ENCODE measurements around the gene SH3BGR.
"Not testable (repeated sequence)": the region's sequence is repeated elsewhere in the genome, so short reads cannot be mapped to it uniquely, and the experiment has no call there.

The SH3BGR gene

DNA sequence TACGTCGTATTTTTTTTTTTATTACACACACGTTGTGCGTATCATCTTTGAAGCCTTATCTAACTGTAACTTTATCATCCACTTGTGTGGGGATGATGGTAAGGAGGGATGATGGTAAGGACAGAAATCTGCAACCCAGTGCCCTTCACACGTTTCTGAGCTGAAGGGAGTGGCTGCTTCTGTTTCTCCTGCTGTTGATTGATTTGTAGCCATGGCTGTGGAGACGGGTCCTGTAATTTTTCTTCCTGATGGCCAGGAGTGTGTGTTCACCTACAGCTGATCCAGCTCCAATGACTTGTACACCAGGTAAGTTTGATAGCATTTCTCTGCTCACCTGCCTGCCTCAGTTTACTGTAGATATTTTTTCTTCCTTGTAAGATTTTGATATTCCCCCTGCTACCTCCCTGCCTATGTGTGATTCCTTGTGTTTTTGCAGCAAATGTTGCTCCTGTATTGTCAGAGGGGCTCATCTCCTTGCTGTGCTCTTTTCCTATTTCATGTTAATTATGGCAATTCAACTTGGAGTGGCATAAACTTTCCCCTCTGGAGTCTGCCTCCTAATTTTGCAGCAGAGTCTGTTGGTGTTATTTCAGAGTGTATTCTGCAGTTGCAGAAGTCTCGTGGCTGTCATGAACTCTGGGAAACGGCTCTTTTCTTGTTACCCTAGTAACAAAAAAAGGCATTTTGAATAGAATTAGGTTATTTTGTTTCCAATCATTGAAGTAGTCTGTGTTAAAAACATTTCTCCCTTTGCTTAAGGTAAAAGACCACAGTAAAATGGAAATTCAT, 64.1 kb downstream of the SH3BGR start:
- no peak for DNase-seq (ENCODE audit: low read depth)

DNA sequence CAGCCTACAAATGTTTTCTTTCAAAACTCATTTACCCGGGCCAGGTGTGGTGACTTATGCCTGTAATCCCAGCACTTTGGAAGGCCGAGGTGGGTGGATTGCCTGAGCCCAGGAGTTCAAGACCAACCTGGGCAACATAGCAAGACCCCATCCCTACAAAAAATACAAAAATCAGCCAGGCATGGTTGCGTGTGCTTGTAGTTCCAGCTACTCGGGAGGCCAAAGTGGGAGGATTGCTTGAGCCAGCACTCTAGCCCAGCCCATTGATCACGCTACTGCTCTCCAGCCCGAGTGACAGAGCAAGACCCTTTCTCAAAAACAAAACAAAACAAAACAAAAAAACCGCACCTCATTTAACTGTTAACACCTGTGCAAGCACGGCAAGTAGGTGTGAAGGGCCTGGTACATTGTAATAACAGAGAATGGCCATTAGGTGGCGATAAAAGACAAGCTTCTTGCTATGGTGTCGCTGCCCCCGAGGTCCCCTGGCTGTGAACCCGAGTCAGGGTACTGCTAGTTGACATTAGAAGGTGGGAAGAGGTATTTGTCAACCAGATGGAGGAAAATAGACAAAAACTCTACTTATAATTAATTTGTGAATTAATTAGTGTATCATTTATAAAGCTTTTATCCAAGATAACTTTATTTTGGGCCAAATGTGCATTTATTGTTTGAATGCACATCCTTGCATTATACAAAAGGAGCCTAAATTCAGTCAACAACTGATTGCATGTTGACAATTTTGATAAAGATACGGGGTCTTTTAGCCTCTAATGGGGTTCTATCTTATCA, 66.5 kb downstream of the SH3BGR start:
- peak; percentile 6 for DNase-seq (ENCODE audit: low read depth)

DNA sequence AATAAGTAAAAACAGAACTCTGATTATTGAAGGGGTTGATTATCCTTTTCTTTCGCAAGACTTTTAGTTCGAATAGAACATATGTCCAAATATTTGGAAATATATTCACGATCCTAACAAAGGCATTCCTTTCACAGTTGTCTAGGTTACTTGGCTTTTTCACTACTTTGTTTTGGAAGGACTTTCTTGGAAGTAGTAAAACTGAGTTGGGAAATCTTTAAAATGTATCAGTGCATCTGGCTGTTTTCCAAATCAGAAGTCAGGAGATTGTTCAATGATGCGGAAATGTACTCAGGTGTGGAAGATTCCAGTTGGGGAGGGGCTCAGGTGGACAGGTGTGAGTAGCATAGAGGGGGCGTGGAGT, 67.1 kb downstream of the SH3BGR start:
- no peak for DNase-seq (ENCODE audit: low read depth)

DNA sequence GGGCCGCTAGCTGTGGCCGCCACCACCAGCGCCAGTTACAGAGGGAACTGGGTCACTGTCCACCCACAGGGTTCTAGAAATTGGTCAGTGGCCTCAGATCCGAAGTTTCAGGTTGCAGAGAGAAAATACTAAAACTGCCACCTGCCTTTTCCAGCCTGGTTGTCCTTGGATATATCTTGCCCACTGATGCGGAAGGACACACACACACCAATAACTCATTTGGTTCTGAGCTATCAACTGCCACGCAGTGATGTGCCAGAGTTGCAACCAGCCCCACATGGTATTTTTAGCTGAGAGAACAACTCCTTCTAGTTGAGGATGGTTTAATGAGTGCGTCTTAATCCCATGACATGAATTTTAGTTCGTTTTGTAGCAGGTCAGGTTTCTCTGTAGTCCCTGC, 68.1 kb downstream of the SH3BGR start:
- DNase-seq (ENCODE audit: low read depth): no peak

DNA sequence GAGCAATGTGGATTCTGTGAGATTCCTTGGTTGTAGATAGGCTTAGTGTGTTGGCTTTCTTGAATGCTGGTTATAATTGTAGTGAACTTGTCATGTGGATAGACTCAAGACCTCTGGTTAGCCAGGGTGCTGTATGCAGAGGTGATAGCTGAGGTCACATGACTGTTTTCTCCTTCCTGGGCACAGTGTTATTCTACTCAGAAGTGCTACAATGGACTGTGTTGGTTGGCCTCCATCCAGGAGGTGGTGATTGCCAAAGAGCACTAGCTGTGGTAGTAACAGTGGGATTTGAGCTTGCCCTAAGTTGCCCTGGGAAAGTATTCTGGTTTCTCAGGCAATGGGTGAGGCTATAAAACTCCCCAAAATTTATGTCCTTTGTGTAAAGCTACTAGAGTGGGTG, 71.6 kb downstream of the SH3BGR start:
- no peak for DNase-seq (ENCODE audit: low read depth)

DNA sequence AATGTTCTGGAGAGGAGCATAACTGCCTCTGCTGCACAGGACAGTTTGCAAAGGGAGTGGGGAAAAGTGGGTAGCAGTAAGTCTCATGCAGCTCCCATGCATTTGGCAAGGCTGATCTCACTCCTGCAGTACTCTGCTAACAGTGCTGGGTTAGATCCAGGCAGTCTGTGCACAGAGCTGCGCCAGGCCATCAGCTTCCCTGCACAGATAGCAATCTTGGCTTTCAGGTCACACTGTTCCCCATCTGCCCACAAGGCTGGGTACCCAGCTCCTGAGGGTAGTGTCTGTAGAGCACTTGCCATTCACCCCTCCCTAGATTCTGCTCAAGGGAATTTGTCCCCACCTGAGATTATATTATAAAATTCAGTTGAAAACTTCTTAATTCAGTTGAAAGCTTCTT, 72.1 kb downstream of the SH3BGR start:
- no peak for DNase-seq (ENCODE audit: low read depth)

DNA sequence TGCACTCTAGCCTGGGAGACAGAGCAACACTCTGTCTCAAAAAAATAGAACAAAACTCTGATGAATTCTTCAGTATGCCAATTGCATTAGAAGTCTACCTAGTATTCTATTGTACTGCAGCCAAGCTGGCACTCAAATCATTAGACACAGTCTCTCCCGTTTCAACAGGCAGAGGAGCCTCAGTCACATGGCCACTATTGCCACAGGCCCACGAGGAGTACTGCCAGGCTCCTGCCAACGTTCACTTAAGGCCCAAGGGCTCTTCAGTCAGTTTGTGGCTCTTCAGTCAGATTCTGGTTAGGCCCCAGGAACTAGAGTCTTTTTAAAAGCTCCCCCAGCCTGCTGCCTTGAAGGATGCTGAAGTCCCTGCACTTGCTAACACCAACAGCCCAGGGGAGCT, 73.4 kb downstream of the SH3BGR start:
- no peak for DNase-seq (ENCODE audit: low read depth)

DNA sequence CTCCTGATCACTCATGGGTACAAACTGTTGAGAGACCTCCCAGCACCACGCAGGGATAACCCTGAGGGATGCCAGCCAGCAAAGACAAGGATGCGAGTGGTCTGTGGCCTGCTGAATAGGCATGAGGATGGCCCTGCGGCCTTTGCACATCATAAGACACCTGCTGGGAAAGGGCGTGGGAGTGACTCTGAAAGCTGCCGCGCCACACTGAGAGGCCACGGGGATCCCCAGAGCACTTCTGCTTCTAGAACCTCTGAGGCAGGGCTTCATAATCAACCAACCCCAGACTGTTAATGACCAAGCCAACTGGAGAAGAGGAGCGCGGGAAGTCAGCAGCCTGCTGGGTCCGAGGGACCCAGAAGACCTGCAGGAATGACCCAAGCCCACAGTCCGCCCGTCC, 73.8 kb downstream of the SH3BGR start:
- no peak for DNase-seq (ENCODE audit: low read depth)

DNA sequence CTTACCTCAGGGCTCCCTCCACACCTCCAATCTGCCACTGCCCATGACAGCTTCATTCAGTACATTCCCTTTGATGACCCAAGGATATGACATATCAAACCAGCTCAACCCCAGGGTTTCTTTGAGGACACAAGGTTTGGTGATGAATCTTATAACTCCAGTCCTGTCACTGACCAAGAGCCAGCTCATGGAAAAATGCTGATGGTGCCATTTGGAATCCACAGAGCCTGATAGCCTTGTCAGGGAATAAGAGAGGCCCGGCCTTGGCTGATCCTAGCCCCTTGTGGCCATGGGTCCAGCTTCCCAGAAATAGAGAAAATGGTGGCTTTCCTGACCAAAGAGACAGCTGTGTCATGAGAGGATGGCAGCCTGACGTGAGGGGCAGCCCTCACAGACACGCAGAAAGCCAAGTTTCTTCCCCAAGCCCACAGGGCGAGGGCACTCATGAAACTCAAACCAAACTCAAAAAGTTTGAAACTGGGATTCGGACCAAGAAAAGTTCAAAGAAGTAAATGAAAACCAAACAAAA, 75.4 kb downstream of the SH3BGR start:
- DNase-seq (ENCODE audit: low read depth): no peak

DNA sequence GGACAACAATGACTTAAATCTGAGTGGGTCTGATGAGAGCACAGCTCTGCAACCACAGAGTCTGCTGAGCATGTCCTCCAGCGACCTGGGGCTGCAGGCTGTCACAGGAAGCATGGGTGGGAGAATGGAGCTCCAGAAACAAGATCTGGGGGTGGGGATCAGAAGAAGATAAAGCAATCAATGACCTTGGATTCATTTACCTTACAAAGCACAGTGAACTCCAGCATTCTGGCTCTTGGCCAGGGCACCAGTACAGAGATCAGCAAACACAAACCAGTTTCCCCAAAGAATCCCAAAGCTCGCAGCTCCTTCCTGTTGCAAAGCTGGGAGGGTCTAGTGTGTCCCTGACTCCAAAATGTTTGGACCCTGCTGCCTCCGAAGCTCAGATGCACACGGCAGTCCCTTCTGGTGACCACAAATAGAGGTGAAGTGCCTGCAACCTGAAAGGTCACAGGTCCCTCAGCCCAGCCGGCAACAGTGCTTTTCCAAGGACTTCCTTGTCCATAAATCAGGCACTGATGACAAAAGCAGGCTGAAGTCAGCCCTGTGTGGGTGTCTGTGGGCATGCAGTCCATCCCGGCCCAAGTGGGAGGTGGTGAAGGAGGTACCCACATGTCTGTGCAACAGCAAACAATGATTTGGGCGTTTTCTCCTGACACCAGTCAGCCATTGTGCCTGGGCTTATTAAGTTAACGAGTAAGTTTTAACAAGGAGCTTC, 76.1 kb downstream of the SH3BGR start:
- DNase-seq (ENCODE audit: low read depth): no peak

DNA sequence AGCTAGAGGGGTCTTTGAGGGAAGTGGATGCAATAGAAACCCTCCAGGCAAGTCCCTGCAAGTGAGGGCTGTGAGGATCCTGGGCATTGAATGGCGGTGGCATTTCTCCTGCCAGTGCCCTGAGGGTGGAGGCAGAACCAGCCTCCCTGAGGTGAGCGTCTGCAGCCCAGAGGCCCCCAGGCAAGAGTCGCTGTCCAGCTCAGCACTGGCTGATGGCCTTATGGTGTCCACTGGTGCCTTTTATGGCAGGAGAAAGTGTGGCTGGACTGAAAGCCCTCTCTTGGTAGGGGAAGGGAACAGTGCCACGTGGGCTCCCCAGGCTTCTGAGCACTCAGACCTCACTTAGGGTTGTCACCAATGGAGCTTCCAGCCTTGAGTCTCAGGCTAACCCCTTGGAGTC, 77.3 kb downstream of the SH3BGR start:
- DNase-seq (ENCODE audit: low read depth): no peak

DNA sequence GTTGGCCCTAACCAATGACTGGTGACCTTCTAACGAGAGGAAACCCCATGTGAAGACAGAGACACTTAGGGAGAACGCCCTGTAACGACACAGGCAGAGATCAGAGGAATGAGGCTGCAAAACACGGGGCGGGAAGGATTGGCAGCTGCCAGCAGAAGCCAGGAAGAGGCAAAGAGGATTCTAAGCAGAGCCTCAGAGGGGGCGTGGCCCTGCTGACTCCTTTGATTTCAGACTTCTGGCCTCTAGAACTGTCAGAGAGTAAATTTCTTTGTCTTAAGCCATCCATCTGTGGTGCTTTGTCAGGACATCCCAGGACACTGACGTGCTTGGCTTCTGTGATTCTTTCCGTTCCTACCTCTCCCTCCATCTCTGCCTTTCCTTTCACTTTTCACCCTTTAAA, 79.3 kb downstream of the SH3BGR start:
- DNase-seq (ENCODE audit: low read depth): no peak

DNA sequence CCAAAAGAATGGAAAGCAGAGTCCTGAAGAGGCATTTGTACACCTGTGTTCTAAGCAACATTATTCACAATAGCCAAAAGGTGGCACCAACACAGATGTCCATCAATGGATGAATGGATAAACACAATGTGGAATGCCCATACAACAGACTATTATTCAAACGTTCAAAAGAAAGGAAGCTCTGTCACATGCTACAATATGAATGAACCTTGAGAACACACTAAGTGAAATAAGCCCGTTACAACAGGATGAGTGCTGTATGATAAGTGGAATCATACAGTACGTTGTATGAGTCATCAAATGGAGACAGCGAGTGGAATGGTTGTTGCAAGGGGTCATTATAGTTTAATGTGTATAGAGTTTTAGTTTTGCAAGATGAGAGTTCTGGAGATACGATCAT, 80.1 kb downstream of the SH3BGR start:
- no peak for DNase-seq (ENCODE audit: low read depth)

DNA sequence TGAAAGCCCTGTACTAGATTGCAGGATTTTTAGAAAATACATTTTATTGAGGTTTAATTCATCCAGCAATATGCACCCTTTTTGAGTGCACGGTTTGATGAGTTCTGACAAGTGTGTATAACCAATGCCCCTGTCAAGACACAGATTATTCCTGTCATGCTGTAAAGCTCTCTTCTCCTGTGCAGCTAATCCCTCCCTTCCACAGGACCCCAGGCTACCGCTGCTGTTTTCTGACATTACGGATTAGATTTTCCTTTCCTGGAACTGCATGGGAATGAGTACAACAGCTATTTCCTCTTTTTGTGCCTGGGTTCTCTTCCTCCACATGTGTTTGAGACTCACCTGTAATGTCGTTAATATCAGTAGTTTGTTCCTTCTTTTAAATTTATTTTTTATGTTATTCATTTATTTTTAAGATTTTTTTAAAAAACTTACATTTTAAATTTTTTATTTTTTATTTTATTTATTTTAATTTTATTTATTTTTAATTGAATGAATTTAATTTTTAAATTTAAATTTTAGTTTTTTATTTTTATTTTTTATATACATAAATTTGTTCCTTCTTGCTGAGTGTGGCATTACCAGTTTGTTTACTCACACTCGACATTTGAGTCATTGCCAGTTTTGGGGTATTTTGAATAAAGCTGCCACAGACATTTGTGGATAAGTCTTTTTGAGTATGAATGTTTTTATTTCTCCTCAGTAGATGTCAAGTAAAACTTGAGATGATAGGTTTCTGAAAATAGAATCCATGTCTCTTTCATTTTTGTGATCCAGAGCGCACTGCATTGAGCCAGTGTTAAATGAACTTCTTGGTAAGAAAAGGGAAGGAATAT, 82.0 kb downstream of the SH3BGR start:
- DNase-seq (ENCODE audit: low read depth): no peak

DNA sequence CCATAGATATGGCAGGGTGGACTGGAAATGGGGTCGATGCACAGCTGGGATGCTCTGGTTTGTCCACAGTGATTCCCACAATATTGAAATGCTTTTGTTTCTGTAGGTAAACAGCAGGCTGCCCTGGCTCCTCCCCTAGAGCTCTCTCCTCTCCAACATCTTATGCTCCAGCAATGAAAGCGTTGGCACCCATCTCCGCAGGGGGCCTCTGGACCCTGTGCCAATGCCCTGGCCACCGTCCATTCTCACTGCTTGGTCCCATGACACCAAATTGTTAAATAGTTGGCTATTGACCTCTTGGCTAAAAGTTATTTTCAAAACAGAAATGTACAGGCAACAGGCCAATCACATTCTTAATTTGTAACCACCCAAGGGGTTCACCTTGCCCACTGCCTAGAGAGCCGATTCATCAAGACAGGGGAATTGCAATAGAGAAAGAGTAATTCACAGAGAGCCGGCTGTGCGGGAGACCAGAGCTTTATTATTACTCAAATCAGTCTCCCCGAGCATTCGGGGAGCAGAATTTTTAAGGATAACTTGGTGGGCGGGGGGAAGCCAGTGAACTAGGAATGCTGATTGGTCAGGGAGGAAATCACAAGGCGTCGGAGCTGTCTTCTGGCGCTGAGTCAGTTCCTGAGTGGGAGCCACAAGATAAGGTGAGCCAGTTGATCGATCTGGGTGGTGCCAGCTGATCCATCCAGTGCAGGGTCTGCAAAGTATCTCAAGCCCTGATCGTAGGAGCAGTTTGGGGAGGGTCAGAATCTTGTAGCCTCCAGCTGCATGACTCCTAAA, 84.1 kb downstream of the SH3BGR start:
- DNase-seq (ENCODE audit: low read depth): no peak

DNA sequence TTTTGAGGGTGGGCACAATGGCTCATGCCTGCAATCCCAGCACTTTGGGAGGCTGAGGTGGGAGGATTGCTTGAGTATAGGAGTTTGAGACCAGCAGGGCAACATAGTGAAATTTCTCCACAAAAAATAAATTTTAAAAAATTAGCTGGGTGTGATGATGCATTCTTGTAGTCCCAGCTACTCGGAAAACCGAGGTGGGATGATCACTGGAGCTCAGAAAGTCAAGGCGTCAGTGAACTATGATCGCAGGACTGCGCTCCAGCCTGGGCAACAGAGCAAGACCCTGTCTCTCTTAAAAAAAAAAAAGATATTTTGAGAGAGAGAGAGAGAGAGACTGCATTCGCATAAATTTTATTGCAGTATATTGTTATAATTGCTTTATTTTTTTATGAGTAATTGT, 85.1 kb downstream of the SH3BGR start:
- no peak for DNase-seq (ENCODE audit: low read depth)

DNA sequence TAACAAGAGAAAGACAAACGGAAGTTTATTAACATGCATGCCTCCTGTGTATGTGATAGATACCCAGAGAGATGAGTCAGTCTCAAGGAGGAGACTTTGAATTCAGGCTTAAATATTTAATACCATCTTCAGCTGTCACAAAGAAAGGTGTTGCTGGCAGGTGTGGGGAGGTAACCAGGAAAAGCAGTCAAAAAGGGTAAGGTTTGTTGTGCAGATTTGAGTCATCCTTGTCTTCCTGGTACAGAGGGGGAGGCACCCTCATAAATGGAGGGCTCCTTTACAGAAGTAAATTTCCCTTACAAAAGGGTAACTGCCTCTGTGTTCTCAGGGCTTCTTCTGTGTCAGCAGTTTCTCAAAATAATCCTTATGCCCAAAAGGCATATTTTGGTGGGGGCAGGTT, 85.8 kb downstream of the SH3BGR start:
- no peak for DNase-seq (ENCODE audit: low read depth)

DNA sequence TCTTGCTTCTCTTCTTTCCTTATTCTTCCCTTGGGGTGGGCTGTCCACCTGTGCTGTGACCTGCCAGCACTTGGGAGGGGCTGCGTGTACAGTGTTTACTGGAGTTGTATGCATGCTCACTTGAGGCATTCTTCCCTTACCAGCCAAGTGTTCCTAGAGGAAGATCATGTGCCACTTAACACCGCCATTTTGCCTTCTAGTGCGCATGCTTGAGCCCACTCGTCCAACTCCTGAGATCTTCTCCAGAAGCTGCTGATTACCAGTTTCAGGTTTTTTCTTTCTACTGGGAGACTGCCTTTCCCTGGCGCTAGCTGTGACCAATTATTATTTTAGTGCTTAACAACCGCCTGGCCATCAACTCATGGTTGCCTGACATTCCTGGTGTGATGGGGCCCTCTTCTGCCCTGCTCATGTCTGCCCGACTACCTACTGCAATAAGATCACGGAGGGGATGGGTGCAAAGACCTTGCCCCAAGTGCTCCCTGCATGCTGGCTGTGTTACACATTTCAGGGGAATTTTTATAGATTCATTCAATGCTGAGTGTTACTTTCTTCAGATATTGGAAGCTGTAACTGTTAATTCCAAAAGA, 86.8 kb downstream of the SH3BGR start:
- no peak for DNase-seq (ENCODE audit: low read depth)

DNA sequence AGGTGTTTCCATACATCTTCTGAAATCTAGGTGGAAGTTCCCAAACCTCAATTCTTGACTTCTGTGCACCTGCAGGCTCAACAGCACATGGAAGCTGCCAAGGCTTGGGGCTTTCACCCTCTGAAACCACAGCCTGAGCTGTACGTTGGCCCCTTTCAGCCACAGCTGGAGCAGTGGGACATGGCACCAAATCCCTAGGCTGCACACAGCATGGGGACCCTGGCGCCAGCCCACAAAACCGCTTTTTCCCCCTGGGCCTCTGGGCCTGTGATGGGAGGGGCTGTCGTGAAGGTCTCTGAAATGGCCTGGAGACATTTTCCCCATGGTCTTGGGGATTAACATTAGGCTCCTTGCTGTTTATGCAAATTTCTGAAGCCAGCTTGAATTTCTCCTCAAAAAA, 88.6 kb downstream of the SH3BGR start:
- DNase-seq (ENCODE audit: low read depth): not testable (repeated sequence)

DNA sequence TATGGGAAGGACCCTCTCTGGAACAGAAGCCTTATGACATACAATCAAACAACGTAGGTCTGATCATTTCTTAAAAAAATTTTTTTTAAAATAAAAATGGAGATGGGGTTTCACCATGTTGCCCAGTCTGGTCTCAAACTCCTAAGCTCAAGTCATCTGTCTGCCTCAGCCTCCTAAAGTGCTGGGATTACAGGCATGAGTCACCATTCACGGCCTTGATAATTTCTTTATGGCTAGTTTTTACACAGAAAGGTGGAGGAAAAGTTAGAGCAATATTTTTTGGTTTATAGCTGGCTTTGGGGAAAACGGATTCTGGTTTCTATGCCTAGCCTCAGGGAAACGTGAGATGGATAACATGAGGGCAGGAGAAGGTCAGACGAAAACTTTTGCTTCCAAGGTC, 91.0 kb downstream of the SH3BGR start:
- no peak for DNase-seq (ENCODE audit: low read depth)

DNA sequence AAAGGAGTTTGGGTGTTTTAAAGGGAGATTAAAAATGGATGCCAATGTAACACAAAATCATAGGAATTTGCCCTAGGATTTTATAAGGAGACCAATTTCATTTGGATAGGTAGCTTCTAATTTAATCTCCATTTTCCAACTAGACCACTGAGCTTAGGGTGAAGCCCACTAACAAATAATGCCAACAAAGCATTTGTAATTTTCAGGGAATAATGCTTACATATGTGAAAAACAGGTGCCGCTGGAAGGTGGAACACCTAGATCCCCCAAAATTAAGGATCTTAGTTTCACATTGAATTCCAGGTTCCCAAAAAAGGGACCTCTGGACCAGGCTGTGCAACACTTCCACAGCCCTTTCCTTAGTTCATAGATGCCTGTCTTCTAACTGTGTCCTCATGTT, 94.8 kb downstream of the SH3BGR start:
- DNase-seq (ENCODE audit: low read depth): no peak
